Activated naive CD4-positive, alpha-beta T cell treated with anti-CD3 and anti-CD28 coated beads, Interleukin-2, amount 10 ng/mL, durations not matched to agents 7 days and 5 days (primary cell): ENCODE results near the gene ARHGEF28.

Experiments
- CTCF ChIA-PET: fragments of 350-600 bp; sonication (Branson Sonifier 250); formaldehyde crosslinking; loops from one replicate; lab custom pipeline; 2021; ENCODE audit warnings: antibody characterized with exemption; lab: Charles Lee
- DNase-seq: peaks from one replicate; pipeline ENCODE4 v3.0.0-alpha.2; 2020
- H3K27ac Mint-ChIP-seq: one replicate; pipeline ENCODE4 v1.8.0; 2021; ENCODE audit warnings: mild to moderate bottlenecking, moderate library complexity, mixed read lengths
- H3K27me3 Mint-ChIP-seq: one replicate; pipeline ENCODE4 v1.8.0; 2021; ENCODE audit warnings: mild to moderate bottlenecking, mixed read lengths
- H3K36me3 Mint-ChIP-seq: one replicate; pipeline ENCODE4 v1.8.0; 2021; ENCODE audit warnings: mixed read lengths
- H3K4me1 Mint-ChIP-seq: one replicate; pipeline ENCODE4 v1.8.0; 2021; ENCODE audit warnings: mixed read lengths
- H3K4me3 Mint-ChIP-seq: one replicate; pipeline ENCODE4 v1.8.0; 2021; ENCODE audit warnings: mild to moderate bottlenecking, moderate library complexity, mixed read lengths
- H3K9me3 Mint-ChIP-seq: one replicate; pipeline ENCODE4 v1.8.0; 2021; ENCODE audit warnings: mixed read lengths

ARHGEF28 gene

GRCh38 chr5:73606206-73606753 is 19.7 kb upstream of the ARHGEF28 start:
- H3K9me3 Mint-ChIP-seq: no peaks in the 10 kb centered on the region
- CTCF ChIA-PET: interaction anchor here (0.8 to 1.7 kb wide), 2 partner anchors 9 to 15 kb away, joined by 3 to 5 read pairs; no protein-coding TSS in a partner anchor
- no peak overlapping the region for H3K4me3 Mint-ChIP-seq
- H3K36me3 Mint-ChIP-seq: no peaks in the 10 kb centered on the region
- no peak overlapping the region for H3K27ac Mint-ChIP-seq
- H3K4me1 Mint-ChIP-seq: no peaks in the 10 kb centered on the region
- no peak for DNase-seq
- no peaks in the 10 kb centered on the region for H3K27me3 Mint-ChIP-seq

DNA sequence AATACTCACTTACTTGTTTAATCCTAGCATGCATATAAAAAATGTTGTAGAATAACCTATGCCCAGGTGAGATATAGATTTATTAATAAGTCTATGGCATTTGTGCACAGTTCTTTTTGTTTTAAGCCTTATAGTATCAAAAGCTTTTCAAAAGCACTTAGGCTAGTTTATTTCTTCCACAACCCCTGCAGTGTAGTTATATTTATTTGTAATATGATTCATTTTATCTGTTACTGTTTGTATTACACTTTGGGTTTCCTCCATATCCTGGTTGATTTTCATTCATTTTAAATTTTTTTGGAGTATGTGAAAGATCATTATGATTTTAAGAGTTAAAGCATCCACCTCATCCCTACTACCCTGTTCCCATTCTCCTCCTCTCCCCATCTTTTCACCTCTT is 18.8 kb upstream of the ARHGEF28 start:
- Mint-ChIP-seq H3K27me3 (no peaks in the 10 kb centered on the region), H3K4me3 (no peak overlapping the region), H3K36me3 (no peaks in the 10 kb centered on the region), H3K27ac (no peak overlapping the region), H3K9me3 (no peaks in the 10 kb centered on the region), H3K4me1 (no peaks in the 10 kb centered on the region)
- no peak for DNase-seq
- CTCF ChIA-PET: interaction anchor here (1.7 kb wide), 1 partner anchor 10 kb away, joined by 5 read pairs; no protein-coding TSS in a partner anchor

DNA sequence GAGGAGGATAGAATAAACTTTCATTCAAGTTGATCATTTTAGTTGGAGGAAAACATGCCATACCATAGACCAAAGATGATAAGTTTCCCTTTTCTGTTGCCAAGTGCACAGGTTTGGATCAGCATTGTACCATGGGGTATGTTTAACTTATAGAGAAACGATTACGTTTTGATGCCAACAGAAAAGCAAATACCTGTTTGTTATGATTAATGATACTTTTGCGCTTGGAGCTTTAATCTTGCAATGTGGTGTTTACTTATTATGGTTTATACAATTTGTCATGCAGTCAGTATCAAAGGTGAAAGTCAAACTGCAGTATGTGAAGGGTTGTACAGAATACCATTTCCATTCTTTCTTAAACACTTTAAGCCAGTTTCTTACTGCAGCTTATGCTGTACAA is 13.2 kb upstream of the ARHGEF28 start:
- CTCF ChIA-PET: no interaction called here
- H3K4me3 Mint-ChIP-seq: no peak overlapping the region
- H3K27ac Mint-ChIP-seq: no peak overlapping the region
- no peak for DNase-seq
- no peaks in the 10 kb centered on the region for H3K4me1 Mint-ChIP-seq
- H3K36me3 Mint-ChIP-seq: no peaks in the 10 kb centered on the region
- H3K27me3 Mint-ChIP-seq: peaks cover 14% of the 10 kb centered on the region
- no peaks in the 10 kb centered on the region for H3K9me3 Mint-ChIP-seq

DNA sequence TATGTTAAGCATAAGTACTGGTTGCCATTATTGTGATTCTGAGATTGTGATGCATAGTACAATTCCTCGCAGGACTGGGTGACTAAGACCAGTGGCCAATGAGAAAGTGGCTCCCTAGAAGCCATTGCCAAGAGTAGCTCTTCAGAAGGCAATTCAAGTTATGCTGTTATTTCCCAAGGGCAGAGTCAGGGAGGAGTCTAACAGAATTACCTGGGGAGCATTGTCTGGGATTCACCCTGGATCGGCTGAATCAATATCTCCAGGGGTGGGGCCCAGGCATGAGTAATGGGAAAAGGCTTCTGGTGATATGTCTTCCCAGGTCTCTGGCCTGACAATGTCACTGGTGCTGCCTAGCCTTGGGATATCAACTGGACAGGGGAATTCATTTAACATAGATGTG is 10.9 kb upstream of the ARHGEF28 start:
- peaks cover 18% of the 10 kb centered on the region for H3K27me3 Mint-ChIP-seq
- CTCF ChIA-PET: no interaction called here
- no peaks in the 10 kb centered on the region for H3K4me1 Mint-ChIP-seq
- no peak overlapping the region for H3K27ac Mint-ChIP-seq
- no peak for DNase-seq
- H3K9me3 Mint-ChIP-seq: no peaks in the 10 kb centered on the region
- no peak overlapping the region for H3K4me3 Mint-ChIP-seq
- no peaks in the 10 kb centered on the region for H3K36me3 Mint-ChIP-seq

- no peaks in the 10 kb centered on the region for H3K36me3 Mint-ChIP-seq
- DNase-seq: no peak
- H3K9me3 Mint-ChIP-seq: no peaks in the 10 kb centered on the region
- CTCF ChIA-PET: no interaction called here
- H3K4me1 Mint-ChIP-seq: no peaks in the 10 kb centered on the region
- peaks cover 25% of the 10 kb centered on the region for H3K27me3 Mint-ChIP-seq
- no peak overlapping the region for H3K4me3 Mint-ChIP-seq
- H3K27ac Mint-ChIP-seq: no peak overlapping the region
Observed at GRCh38 chr5:73615947-73616346, 10.0 kb upstream of the ARHGEF28 start.

DNA sequence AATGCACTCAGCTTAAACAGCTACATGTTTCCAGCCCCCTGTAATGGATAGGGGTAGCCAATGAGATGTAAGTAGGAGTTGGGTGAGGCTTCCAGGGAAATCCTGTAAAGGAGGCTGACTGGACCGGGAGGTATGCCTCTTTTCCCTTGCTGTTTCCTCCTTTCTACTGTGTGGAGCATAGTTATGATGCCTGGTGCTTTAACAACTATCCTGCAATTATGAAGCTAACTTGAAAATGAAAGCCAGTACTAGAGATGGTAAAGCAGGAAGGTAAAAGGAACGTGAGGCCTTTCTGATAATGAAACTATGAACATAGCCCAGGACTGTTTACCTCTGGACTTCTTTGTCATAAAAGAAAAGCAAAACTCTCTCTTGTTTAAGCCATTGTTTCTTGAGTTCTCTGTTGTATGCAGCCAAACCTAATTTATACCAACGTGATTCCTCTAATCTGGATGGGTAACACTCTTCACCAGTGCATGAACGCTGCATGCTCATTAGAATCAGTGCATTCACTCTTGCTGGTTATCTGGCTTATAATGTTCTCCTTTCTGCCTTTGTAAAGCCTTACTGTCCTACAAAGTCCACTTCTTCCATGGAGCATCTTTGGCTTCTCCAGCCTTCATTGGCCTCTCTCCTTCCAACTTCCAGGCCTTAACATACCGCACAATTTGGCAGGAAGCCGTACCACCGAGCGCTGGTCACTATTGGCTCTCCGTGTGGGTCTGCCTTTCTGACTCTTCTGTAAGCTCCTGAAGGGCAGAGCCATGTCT is 8.3 kb upstream of the ARHGEF28 start:
- CTCF ChIA-PET: no interaction called here
- H3K4me3 Mint-ChIP-seq: no peak overlapping the region
- no peaks in the 10 kb centered on the region for H3K36me3 Mint-ChIP-seq
- peaks cover 36% of the 10 kb centered on the region for H3K27me3 Mint-ChIP-seq
- H3K27ac Mint-ChIP-seq: no peak overlapping the region
- H3K9me3 Mint-ChIP-seq: no peaks in the 10 kb centered on the region
- H3K4me1 Mint-ChIP-seq: no peaks in the 10 kb centered on the region
- DNase-seq: no peak

GRCh38 chr5:73619606-73620333 is 6.2 kb upstream of the ARHGEF28 start:
- Mint-ChIP-seq H3K4me1 (no peaks in the 10 kb centered on the region), H3K36me3 (no peaks in the 10 kb centered on the region), H3K4me3 (no peak overlapping the region), H3K9me3 (no peaks in the 10 kb centered on the region), H3K27ac (no peak overlapping the region), H3K27me3 (peaks cover 42% of the 10 kb centered on the region)
- CTCF ChIA-PET: no interaction called here
- DNase-seq: no peak

GRCh38 chr5:73620334-73620687 is 5.7 kb upstream of the ARHGEF28 start:
- H3K27ac Mint-ChIP-seq: no peak overlapping the region
- no peak for DNase-seq
- H3K4me3 Mint-ChIP-seq: no peak overlapping the region
- no peaks in the 10 kb centered on the region for H3K36me3 Mint-ChIP-seq
- no peaks in the 10 kb centered on the region for H3K9me3 Mint-ChIP-seq
- H3K4me1 Mint-ChIP-seq: peaks cover 1% of the 10 kb centered on the region
- CTCF ChIA-PET: no interaction called here
- H3K27me3 Mint-ChIP-seq: peaks cover 43% of the 10 kb centered on the region

DNA sequence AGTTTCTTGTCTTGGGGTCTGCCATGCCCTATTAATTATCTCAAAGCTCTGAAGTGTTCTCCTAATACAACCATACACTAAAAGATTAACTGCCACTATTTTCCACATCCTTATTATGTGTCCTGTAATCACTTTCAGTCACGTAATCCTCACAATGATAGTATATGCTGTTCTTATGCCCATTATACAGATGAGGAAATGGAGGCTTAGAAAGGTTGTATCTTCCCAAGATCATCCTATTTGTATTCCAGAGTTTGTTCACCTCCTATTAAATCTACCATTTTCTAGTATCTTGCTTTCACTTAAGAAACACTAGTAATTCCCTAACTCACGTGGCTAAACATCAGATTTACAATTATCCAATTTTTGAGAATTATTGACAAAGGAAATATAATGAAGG is 2.9 kb upstream of the ARHGEF28 start:
- Mint-ChIP-seq H3K36me3 (no peaks in the 10 kb centered on the region), H3K27me3 (peaks cover 60% of the 10 kb centered on the region), H3K4me3 (no peak overlapping the region), H3K27ac (no peak overlapping the region), H3K4me1 (peaks cover 4% of the 10 kb centered on the region), H3K9me3 (no peaks in the 10 kb centered on the region)
- CTCF ChIA-PET: interaction anchor here (1.0 kb wide), 1 partner anchor 32 kb away, joined by 3 read pairs; no protein-coding TSS in a partner anchor
- DNase-seq: no peak

DNA sequence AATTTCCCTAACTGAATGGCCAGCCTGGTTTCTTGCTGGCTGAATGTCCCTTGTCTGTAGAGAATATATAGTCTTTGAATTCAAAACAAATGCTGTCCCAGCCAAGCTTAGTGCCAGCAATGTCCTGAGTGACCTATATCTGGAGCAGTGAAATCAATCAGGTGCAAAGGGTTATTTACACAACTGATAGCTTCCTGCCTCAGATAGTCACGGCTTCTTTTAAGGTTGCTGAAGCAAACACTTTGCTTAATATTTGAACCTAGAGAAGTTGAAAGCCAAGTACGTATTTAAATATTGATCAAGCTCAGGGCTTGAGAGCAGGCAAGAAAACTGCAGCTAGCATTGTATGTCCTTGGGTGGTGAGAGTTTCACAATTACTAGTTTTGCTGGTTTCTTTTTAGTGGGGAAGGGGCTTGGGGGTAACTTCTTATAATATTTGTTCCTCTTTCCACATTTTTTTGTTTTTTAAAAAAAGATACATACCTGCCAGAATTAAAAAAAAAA is 2.0 kb upstream of the ARHGEF28 start:
- no peak for DNase-seq
- H3K27me3 Mint-ChIP-seq: peaks cover 64% of the 10 kb centered on the region
- CTCF ChIA-PET: no interaction called here
- no peak overlapping the region for H3K4me3 Mint-ChIP-seq
- no peaks in the 10 kb centered on the region for H3K9me3 Mint-ChIP-seq
- peaks cover 4% of the 10 kb centered on the region for H3K4me1 Mint-ChIP-seq
- H3K36me3 Mint-ChIP-seq: no peaks in the 10 kb centered on the region
- no peak overlapping the region for H3K27ac Mint-ChIP-seq

DNA sequence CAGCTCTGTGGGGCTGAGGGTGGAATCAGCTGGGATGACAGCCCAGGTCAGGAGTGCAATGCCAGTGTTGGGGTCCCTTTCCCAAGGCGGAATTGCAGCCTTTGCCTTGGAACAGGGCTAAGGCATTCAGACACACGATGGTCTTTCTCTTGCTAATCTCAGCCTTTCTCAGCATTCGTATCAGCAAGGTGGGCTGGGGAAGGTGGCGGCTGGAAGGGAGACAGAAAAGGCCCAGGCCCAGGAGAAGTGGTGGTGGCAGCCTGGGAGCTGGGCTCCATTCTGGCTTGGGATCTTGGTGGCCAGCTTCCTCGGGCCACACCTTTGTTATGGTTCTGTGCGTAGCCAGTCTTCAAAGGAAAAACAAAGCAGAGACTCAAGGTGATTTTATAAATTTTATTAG is 1.1 kb upstream of the ARHGEF28 start:
- Mint-ChIP-seq H3K4me1 (peaks cover 4% of the 10 kb centered on the region), H3K27ac (no peak overlapping the region), H3K9me3 (no peaks in the 10 kb centered on the region), H3K27me3 (peaks cover 69% of the 10 kb centered on the region), H3K36me3 (no peaks in the 10 kb centered on the region), H3K4me3 (no peak overlapping the region)
- CTCF ChIA-PET: no interaction called here
- DNase-seq: no peak

GRCh38 chr5:73625372-73625943 is 538 bp upstream of the ARHGEF28 start:
- H3K27me3 Mint-ChIP-seq: peaks cover 67% of the 10 kb centered on the region
- H3K27ac Mint-ChIP-seq: no peak overlapping the region
- CTCF ChIA-PET: no interaction called here
- peak overlapping the region; percentile 37 for H3K4me3 Mint-ChIP-seq
- DNase-seq: no peak
- H3K4me1 Mint-ChIP-seq: peaks cover 4% of the 10 kb centered on the region
- no peaks in the 10 kb centered on the region for H3K36me3 Mint-ChIP-seq
- H3K9me3 Mint-ChIP-seq: no peaks in the 10 kb centered on the region

DNA sequence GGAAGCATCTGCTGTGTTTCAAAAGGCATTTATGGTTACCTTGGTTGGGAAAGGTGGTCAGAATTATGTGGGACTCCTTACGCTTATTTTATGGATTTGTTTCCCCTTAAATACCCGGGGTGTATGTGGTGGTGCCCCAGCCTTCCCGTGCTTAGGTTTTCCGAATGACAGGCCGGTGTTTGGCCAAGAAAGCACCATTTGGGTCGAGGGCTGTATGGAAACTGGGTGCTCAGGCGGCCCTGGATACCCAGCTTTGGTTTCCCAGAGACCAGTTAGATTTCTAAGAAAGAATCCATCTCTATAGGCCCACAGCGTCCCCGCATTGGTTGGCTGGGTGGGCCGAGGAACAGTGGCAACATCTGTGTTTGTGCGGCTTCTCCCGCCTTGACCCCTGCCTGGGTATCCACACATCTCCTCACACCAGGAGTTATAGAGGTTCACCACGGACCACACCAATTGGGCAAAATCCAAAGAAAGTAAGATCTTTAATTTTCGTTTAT is 868 bp downstream of the ARHGEF28 start:
- DNase-seq: no peak
- H3K36me3 Mint-ChIP-seq: no peaks in the 10 kb centered on the region
- no peak overlapping the region for H3K27ac Mint-ChIP-seq
- CTCF ChIA-PET: no interaction called here
- peaks cover 56% of the 10 kb centered on the region for H3K27me3 Mint-ChIP-seq
- H3K9me3 Mint-ChIP-seq: no peaks in the 10 kb centered on the region
- H3K4me3 Mint-ChIP-seq: peak overlapping the region; percentile 33
- H3K4me1 Mint-ChIP-seq: peaks cover 4% of the 10 kb centered on the region

- Mint-ChIP-seq H3K27ac (no peak overlapping the region), H3K4me1 (peaks cover 4% of the 10 kb centered on the region), H3K27me3 (peaks cover 49% of the 10 kb centered on the region), H3K36me3 (no peaks in the 10 kb centered on the region), H3K4me3 (no peak overlapping the region), H3K9me3 (no peaks in the 10 kb centered on the region)
- CTCF ChIA-PET: no interaction called here
- DNase-seq: no peak
Observed at GRCh38 chr5:73629456-73629855, 3.5 kb downstream of the ARHGEF28 start.
